Keratinocyte (primary cell): ENCODE results near the gene CDC42EP3. TPM values are rescaled to one million over a fixed set of nuclear protein-coding genes. Genes with fewer than 3 reads are reported as not detected.

Experiments
- DNase-seq: peaks from one replicate; pipeline ENCODE4 v3.0.0-alpha.2; 2011; ENCODE audit warnings: low read depth, missing footprints, low spot score
- FAIRE-seq: peaks from 2 replicates; lab custom pipeline; 2011; peaks lifted over from hg19 to GRCh38; lab: Jason Lieb, UNC
- H2AFZ ChIP-seq: 2 replicates; pipeline ENCODE4 v1.6.0; 2012; ENCODE audit warnings: low read length, control low read depth, inconsistent platforms; ENCODE audit not compliant: control insufficient read depth
- H3K27ac ChIP-seq: 2 replicates; pipeline ENCODE4 v1.5.1; 2011; ENCODE audit warnings: low read length; ENCODE audit not compliant: control insufficient read depth, insufficient read depth
- H3K27me3 ChIP-seq: 3 replicates; pipeline ENCODE4 v1.6.0; 2011; ENCODE audit warnings: low read length; ENCODE audit not compliant: control insufficient read depth, insufficient read depth; ENCODE audit errors: extremely low read depth
- H3K36me3 ChIP-seq, 2 experiments: 2 replicates in 1 of 2; 3 replicates in 1 of 2; pipeline ENCODE4 v1.5.1; 2011; ENCODE audit warnings: low read length in 2 of 2, mild to moderate bottlenecking in 1 of 2; ENCODE audit not compliant: control insufficient read depth in 2 of 2, insufficient read depth in 2 of 2; ENCODE audit errors: extremely low read depth in 1 of 2
- H3K4me1 ChIP-seq: 3 replicates; pipeline ENCODE4 v1.5.1; 2011; ENCODE audit warnings: low read length; ENCODE audit not compliant: control insufficient read depth, insufficient read depth; ENCODE audit errors: extremely low read depth
- H3K4me2 ChIP-seq: 3 replicates; pipeline ENCODE4 v1.6.0; 2011; ENCODE audit warnings: low read depth, low read length; ENCODE audit not compliant: control insufficient read depth, insufficient read depth; ENCODE audit errors: extremely low read depth
- H3K4me3 ChIP-seq, 3 experiments: fragments of 200-600 bp in 1 of 3; sonication (generic) in 1 of 3; 2 replicates in 2 of 3; 3 replicates in 1 of 3; pipeline ENCODE4 v1.5.1; 2011 to 2016; ENCODE audit warnings: low read length in 3 of 3, mild to moderate bottlenecking in 3 of 3, control low read depth in 2 of 3, inconsistent platforms in 1 of 3, low read depth in 1 of 3, mixed read lengths in 1 of 3, mixed run types in 1 of 3, moderate library complexity in 1 of 3; ENCODE audit not compliant: control insufficient read depth in 2 of 3, insufficient read depth in 2 of 3; ENCODE audit errors: extremely low read depth in 1 of 3
- H3K79me2 ChIP-seq: 2 replicates; pipeline ENCODE4 v1.6.0; 2012; ENCODE audit warnings: low read length; ENCODE audit not compliant: control insufficient read depth, insufficient read depth
- H3K9ac ChIP-seq: 3 replicates; pipeline ENCODE4 v1.6.0; 2011; ENCODE audit warnings: low read length; ENCODE audit not compliant: control insufficient read depth, insufficient read depth; ENCODE audit errors: extremely low read depth
- H3K9me1 ChIP-seq: 3 replicates; pipeline ENCODE4 v1.6.0; 2011; ENCODE audit warnings: low read length; ENCODE audit not compliant: control insufficient read depth, insufficient read depth; ENCODE audit errors: extremely low read depth
- H3K9me3 ChIP-seq: 2 replicates; pipeline ENCODE4 v1.5.1; 2012; ENCODE audit warnings: low read depth, low read length; ENCODE audit not compliant: control insufficient read depth
- H4K20me1 ChIP-seq: 3 replicates; pipeline ENCODE4 v1.6.0; 2011; ENCODE audit warnings: low read length; ENCODE audit not compliant: control insufficient read depth, insufficient read depth; ENCODE audit errors: extremely low read depth
- EZH2 ChIP-seq: IDR thresholded peaks from one replicate; pipeline ENCODE4 v1.6.1; 2012; ENCODE audit warnings: inconsistent platforms, mild to moderate bottlenecking, low read length, moderate library complexity
- dilution Hi-C: fragments of 300-500 bp; cut with MboI; formaldehyde crosslinking; loops from one replicate; pipeline ENCODE4 v1.7.0; 2020; ENCODE audit warnings: low sequenced_read_pairs; ENCODE audit not compliant: extremely low pct_ligation_motif_present
- polyA plus RNA-seq, 5 experiments: library from polyadenylated mRNA; depleted of rRNA in 3 of 5; stranded (reverse) in 3 of 5; stranded (forward) in 1 of 5; unstranded in 1 of 5; fragments of >200 nt; gene quantifications; 1 replicate in 1 of 5; 2 replicates in 3 of 5; 3 replicates in 1 of 5; pipeline versions ENCODE4 v1.2.1 to v1.2.3, GENCODE V29; 2011 to 2012; ENCODE audit warnings: missing spikeins in 2 of 5, low read depth in 1 of 5, low replicate concordance in 1 of 5
- TF ChIP-seq, protein P1 (sequence below), 3 experiments: IDR thresholded peaks in 1 of 3; conservative IDR thresholded peaks in 1 of 3; optimal IDR thresholded peaks in 1 of 3; 2 replicates in 2 of 3; 3 replicates in 1 of 3; pipeline versions ENCODE3 to v1.5.1; 2011; ENCODE audit warnings: low read length in 3 of 3, mild to moderate bottlenecking in 3 of 3, moderate library complexity in 2 of 3, control low read depth in 1 of 3, inconsistent platforms in 1 of 3; ENCODE audit not compliant: insufficient read depth in 2 of 3; ENCODE audit errors: extremely low read depth in 1 of 3

The CDC42EP3 gene
- polyA plus RNA-seq, 1 donor (not counting 4 experiments of a cell fraction or from before 2014, with no cell fraction given) = 34.6 TPM

DNA sequence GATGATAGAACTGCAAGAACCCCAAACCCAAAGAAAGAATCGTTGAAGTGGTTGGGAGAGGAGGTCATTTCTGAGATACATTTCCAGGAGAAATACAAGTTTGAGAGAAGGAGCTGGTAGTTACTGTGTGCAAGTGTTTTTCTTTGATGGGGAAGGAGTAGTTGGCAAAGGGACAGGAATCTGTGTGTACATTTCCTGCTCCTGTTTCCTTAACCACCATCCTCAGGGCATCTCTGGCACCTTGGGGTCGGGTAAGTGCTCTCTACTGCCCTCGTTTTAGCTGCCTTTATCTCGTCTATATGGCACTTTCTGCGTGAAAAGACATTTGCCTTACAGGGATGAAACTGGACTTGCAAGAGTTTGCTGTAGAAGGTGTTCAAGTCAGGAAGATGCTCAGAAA is 27.3 kb downstream of the CDC42EP3 start:
- H3K79me2 ChIP-seq = peaks cover 57% of the 10 kb centered on the region
- H3K4me1 ChIP-seq = peaks cover 22% of the 10 kb centered on the region
- no peak overlapping the region for H3K27ac ChIP-seq
- no peak overlapping the region for H2AFZ ChIP-seq
- no peak for FAIRE-seq
- H3K27me3 ChIP-seq = no peaks in the 10 kb centered on the region
- H3K9me3 ChIP-seq = no peaks in the 10 kb centered on the region
- no peaks in the 10 kb centered on the region for H3K9me1 ChIP-seq
- no peak overlapping the region for H3K4me2 ChIP-seq
- dilution Hi-C loops = no loop called here
- no peak for DNase-seq
- H3K4me3 ChIP-seq = no peak overlapping the region
- TF ChIP-seq, protein P1, sequence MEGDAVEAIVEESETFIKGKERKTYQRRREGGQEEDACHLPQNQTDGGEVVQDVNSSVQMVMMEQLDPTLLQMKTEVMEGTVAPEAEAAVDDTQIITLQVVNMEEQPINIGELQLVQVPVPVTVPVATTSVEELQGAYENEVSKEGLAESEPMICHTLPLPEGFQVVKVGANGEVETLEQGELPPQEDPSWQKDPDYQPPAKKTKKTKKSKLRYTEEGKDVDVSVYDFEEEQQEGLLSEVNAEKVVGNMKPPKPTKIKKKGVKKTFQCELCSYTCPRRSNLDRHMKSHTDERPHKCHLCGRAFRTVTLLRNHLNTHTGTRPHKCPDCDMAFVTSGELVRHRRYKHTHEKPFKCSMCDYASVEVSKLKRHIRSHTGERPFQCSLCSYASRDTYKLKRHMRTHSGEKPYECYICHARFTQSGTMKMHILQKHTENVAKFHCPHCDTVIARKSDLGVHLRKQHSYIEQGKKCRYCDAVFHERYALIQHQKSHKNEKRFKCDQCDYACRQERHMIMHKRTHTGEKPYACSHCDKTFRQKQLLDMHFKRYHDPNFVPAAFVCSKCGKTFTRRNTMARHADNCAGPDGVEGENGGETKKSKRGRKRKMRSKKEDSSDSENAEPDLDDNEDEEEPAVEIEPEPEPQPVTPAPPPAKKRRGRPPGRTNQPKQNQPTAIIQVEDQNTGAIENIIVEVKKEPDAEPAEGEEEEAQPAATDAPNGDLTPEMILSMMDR (optimal IDR thresholded peaks at IDR 0.05 in 1 of 3, IDR thresholded peaks at IDR 0.05 in 1 of 3, conservative IDR thresholded peaks at IDR 0.05 in 1 of 3; ENCODE audit: extremely low read depth in 1 of 3, insufficient read depth in 2 of 3, low read length in 3 of 3) = no peak
- no peak for TF ChIP-seq EZH2
- peaks cover 19 to 37% of the 10 kb centered on the region in 2 experiments for H3K36me3 ChIP-seq
- H3K9ac ChIP-seq = no peak overlapping the region
- peaks cover 4% of the 10 kb centered on the region for H4K20me1 ChIP-seq

DNA sequence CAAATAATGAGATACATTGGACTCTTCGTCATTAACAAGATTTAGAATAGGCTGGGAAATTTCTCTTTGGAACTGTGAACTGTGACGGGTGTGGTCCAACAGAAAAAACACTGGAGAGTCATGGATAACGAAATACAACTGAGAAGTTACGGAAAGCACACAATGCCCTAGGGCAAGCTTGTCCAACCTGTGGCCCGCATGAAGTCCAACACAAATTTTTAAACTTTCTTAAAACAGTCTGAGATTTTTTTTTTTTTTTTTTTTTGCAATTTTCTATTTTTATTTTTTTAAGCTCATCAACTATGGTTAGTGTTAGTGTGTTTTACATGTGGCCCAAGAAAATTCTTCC is 27.7 kb downstream of the CDC42EP3 start:
- Histone ChIP-seq H4K20me1 (peaks cover 4% of the 10 kb centered on the region), H3K79me2 (peaks cover 52% of the 10 kb centered on the region), H2AFZ (no peak overlapping the region), H3K4me1 (peaks cover 22% of the 10 kb centered on the region), H3K9me3 (no peaks in the 10 kb centered on the region), H3K4me3 (no peak overlapping the region), H3K9ac (no peak overlapping the region), H3K4me2 (no peak overlapping the region), H3K9me1 (no peaks in the 10 kb centered on the region), H3K36me3 (peaks cover 19 to 37% of the 10 kb centered on the region in 2 experiments), H3K27ac (no peak overlapping the region), H3K27me3 (no peaks in the 10 kb centered on the region)
- TF ChIP-seq, protein P1 (optimal IDR thresholded peaks at IDR 0.05 in 1 of 3, IDR thresholded peaks at IDR 0.05 in 1 of 3, conservative IDR thresholded peaks at IDR 0.05 in 1 of 3; ENCODE audit: extremely low read depth in 1 of 3, insufficient read depth in 2 of 3, low read length in 3 of 3) = no peak
- TF ChIP-seq EZH2 = no peak
- FAIRE-seq = no peak
- DNase-seq = no peak
- dilution Hi-C loops = no loop called here
